Measurements from ENCODE around the gene RIPPLY2.

DNA sequence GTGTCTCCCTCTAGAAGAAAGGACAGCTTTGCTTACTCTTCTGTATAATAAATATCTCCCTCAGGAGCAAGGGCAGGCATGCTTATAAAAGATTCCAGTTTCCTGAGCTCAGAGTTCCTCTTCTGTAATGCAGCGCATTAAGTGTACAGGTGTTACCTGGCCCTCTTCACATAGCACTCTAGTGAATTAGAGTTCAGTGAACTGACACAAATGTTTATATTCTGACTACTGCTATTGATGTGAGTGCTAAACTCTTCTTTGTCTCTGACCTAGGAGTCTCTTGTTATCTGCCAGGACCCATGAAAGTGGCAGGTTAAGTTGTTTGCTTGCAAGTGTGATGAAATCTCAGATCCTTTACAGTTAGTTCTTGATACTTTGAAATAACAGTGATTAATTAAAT lies 39.9 kb downstream of the RIPPLY2 start:
- TF ChIP-seq SUZ12 (IDR thresholded peaks at IDR 0.05) (no peak), ELF4 (IDR thresholded peaks at IDR 0.05) (no peak), NFRKB (IDR thresholded peaks at IDR 0.05) (no peak), SP1 (IDR thresholded peaks at IDR 0.05) (no peak), FOXK2 (IDR thresholded peaks at IDR 0.05) (no peak), FOXM1 (IDR thresholded peaks at IDR 0.05; ENCODE audit: borderline replicate concordance) (no peak), FOXA1 (IDR thresholded peaks at IDR 0.05) (no peak), BHLHE40 (IDR thresholded peaks at IDR 0.05; ENCODE audit: borderline replicate concordance) (no peak), HDGF (IDR thresholded peaks at IDR 0.05; ENCODE audit: borderline replicate concordance) (no peak), CTBP1 (IDR thresholded peaks at IDR 0.05; ENCODE audit: borderline replicate concordance) (no peak), ZNF384 (IDR thresholded peaks at IDR 0.05) (no peak), L3MBTL2 (conservative IDR thresholded peaks at IDR 0.05) (no peak)
- TF ChIP-seq, protein P1, sequence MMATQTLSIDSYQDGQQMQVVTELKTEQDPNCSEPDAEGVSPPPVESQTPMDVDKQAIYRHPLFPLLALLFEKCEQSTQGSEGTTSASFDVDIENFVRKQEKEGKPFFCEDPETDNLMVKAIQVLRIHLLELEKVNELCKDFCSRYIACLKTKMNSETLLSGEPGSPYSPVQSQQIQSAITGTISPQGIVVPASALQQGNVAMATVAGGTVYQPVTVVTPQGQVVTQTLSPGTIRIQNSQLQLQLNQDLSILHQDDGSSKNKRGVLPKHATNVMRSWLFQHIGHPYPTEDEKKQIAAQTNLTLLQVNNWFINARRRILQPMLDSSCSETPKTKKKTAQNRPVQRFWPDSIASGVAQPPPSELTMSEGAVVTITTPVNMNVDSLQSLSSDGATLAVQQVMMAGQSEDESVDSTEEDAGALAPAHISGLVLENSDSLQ (IDR thresholded peaks at IDR 0.05) = no peak

Measured in HEK293T (cell line).